ENCODE measurements around the gene C11orf24.

The C11orf24 gene

DNA sequence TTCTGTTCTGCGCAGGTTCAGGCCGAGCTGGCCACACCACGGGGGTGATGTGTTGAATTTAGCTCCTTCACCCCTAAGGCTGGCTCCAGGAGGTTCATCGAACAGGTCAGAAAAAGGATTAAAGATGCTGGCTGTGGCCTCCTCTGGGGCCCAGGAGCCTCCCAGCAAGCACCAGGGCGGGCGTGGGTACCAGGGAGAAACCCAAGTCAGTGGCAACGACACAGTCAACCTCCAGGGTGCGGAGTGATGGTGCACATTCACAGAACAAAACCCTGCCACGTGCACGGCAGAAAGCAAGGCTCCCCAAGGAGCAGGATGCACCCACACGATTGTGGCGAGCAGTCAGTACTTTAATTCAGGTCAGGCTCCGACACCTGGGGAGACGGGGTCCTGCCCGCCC, 10.8 kb downstream of the C11orf24 start:
- TF ChIP-seq MYC (IDR thresholded peaks at IDR 0.05; ENCODE audit: low read depth, low read length) (no peak), MAX (IDR thresholded peaks at IDR 0.05; ENCODE audit: low read depth, low read length) (no peak), CTCF (IDR thresholded peaks at IDR 0.05; ENCODE audit: low read depth, low read length) (no peak), POLR2A (IDR thresholded peaks at IDR 0.05; ENCODE audit: extremely low read depth, insufficient read length) (no peak)
- no peak overlapping the region for H3K4me3 ChIP-seq (ENCODE audit: low read depth, low read length)
- no peak for DNase-seq (ENCODE audit: low read depth)

GRCh38 chr11:68260484-68260883, 11.3 kb downstream of the C11orf24 start:
- no peak overlapping the region for H3K4me3 ChIP-seq (ENCODE audit: low read depth, low read length)
- DNase-seq (ENCODE audit: low read depth): no peak
- TF ChIP-seq MYC (IDR thresholded peaks at IDR 0.05; ENCODE audit: low read depth, low read length) (no peak), POLR2A (IDR thresholded peaks at IDR 0.05; ENCODE audit: extremely low read depth, insufficient read length) (no peak), CTCF (IDR thresholded peaks at IDR 0.05; ENCODE audit: low read depth, low read length) (no peak), MAX (IDR thresholded peaks at IDR 0.05; ENCODE audit: low read depth, low read length) (no peak)

- TF ChIP-seq POLR2A (IDR thresholded peaks at IDR 0.05; ENCODE audit: extremely low read depth, insufficient read length) (no peak), CTCF (IDR thresholded peaks at IDR 0.05; ENCODE audit: low read depth, low read length) (no peak), MYC (IDR thresholded peaks at IDR 0.05; ENCODE audit: low read depth, low read length) (no peak), MAX (IDR thresholded peaks at IDR 0.05; ENCODE audit: low read depth, low read length) (no peak)
- DNase-seq (ENCODE audit: low read depth): no peak
- no peak overlapping the region for H3K4me3 ChIP-seq (ENCODE audit: low read depth, low read length)
Measured at GRCh38 chr11:68259122-68259959, 12.4 kb downstream of the C11orf24 start.

- H3K4me3 ChIP-seq (ENCODE audit: low read depth, low read length): no peak overlapping the region
- TF ChIP-seq CTCF (IDR thresholded peaks at IDR 0.05; ENCODE audit: low read depth, low read length) (no peak), MYC (IDR thresholded peaks at IDR 0.05; ENCODE audit: low read depth, low read length) (no peak), POLR2A (IDR thresholded peaks at IDR 0.05; ENCODE audit: extremely low read depth, insufficient read length) (no peak), MAX (IDR thresholded peaks at IDR 0.05; ENCODE audit: low read depth, low read length) (no peak)
- DNase-seq (ENCODE audit: low read depth): no peak
Measured at GRCh38 chr11:68258363-68258765, 13.4 kb downstream of the C11orf24 start.

GRCh38 chr11:68257477-68258362, 14.1 kb downstream of the C11orf24 start:
- H3K4me3 ChIP-seq (ENCODE audit: low read depth, low read length): no peak overlapping the region
- DNase-seq (ENCODE audit: low read depth): peak; percentile 93
- TF ChIP-seq CTCF (IDR thresholded peaks at IDR 0.05; ENCODE audit: low read depth, low read length): peak; percentile 75
- TF ChIP-seq MAX (IDR thresholded peaks at IDR 0.05; ENCODE audit: low read depth, low read length): peak; percentile 80
- TF ChIP-seq POLR2A (IDR thresholded peaks at IDR 0.05; ENCODE audit: extremely low read depth, insufficient read length): no peak
- TF ChIP-seq MYC (IDR thresholded peaks at IDR 0.05; ENCODE audit: low read depth, low read length): peak; percentile 59

All from NB4 (cell line).